Head of caudate nucleus (tissue), 42 donors: ENCODE data around the gene ANGPTL2.
A peak's percentile ranks its signal among the peaks of the same experiment; 100 is the strongest.

ENCODE experiments used
- DNase-seq, 42 donors: peaks; one replicate each; pipeline versions ENCODE4 v3.0.0 to v3.0.0-alpha.2; 2020 to 2021; ENCODE audit warnings: mixed read lengths in 7 of 42
- intact Hi-C: fragments of 100-400 bp; cut with DNase I; formaldehyde crosslinking; loops from one replicate; pipeline ENCODE4 v1.15.0; 2022

Gene ANGPTL2

DNA sequence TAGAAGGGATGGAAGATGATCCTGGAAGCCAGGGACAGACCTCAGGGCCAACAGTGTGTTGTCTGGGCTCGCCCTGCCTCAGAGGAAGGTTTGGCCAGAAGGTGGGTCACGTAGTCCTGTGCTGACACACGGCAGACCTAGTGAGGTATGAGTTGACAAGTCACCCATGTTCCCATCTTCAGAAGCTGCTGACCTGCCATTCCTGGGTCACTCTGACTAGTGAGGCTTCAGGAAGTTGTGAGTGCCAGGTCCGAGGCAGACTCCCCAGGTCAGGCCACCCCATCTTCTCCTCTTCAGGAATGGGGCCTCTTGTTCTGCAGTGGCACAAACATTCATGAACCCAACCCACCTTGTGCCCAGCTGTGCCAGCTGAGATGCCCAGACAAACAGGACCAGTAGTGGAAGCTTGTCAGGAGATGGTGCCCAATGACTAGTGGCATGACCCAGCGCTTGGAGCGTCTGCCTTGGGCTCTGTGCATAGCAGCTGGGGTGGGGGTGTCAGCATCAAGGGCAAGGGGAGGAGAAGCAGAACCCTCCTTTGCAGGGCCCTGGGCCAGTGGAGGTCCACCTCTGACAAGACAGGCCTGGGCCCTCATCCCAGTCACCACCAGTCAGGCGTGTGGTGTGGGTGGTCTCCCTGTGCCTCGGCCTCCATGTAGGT lies 16.8 kb upstream of the ANGPTL2 start:
- intact Hi-C loops, result no loop called here
- peak in 7 of 42 donors; percentile 1 to 39 (median 23) for DNase-seq

DNA sequence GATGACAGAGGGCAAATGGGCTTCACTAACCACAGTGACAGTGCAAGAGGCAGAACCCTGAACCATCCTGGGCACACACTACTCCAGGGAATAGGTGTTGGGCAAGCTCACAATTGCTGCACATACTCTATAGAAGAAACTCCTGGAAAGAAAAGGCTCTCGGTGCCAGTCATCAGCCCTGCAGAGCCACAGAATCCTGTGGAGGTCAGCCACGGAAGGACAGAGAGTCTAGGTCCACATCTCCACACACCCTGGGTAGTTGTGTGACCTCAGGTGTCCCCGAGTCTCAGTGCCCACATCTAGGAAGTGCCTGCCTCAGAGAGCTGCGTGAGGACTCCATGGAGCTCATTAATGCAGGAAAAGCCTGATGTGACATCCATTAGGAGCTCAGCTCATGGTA lies 16.0 kb upstream of the ANGPTL2 start:
- intact Hi-C loops, result no loop called here
- peak in 5 of 42 donors; percentile 1 to 37 (median 15) for DNase-seq

DNA sequence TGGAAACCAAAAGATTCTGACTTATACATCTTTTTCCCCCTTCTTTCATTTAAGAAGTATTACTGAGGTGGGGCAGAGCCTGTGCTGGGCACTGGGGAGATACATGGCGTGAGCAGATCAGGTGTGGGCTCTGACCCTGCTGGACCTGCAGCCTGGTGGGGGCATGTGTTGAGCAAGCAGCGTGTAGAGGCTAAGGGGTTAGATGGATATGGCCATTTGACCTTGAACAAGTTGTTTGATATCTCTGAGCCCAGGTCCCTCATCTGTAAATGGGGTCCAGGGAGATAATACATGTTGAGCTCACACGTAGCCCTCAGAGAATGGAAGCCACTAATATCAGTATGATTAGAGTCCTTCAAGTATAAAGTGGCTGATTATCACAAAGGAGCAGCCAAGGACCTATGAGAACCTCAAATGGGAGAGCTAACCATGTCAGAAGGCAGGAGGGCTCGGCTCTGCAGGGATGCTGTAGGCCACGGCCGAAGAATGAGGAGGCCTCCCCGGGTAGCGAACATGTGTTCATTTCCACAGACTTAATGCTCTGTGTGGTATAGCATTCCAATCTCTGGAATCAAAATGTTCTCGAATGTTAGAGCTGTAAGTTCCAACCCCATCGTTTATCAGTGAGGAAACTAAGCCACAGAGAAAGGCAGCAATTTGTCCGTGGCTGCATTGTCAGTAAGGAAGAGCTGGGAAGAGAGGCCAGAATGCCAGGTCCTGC lies 15.4 kb upstream of the ANGPTL2 start:
- DNase-seq, result peak in 8 of 42 donors; percentile 1 to 41 (median 15)
- intact Hi-C loops, result no loop called here

GRCh38 chr9:127136880-127137639 lies 14.6 kb upstream of the ANGPTL2 start:
- peak in 8 of 42 donors; percentile 1 to 40 (median 13) for DNase-seq
- intact Hi-C loops, result no loop called here

DNA sequence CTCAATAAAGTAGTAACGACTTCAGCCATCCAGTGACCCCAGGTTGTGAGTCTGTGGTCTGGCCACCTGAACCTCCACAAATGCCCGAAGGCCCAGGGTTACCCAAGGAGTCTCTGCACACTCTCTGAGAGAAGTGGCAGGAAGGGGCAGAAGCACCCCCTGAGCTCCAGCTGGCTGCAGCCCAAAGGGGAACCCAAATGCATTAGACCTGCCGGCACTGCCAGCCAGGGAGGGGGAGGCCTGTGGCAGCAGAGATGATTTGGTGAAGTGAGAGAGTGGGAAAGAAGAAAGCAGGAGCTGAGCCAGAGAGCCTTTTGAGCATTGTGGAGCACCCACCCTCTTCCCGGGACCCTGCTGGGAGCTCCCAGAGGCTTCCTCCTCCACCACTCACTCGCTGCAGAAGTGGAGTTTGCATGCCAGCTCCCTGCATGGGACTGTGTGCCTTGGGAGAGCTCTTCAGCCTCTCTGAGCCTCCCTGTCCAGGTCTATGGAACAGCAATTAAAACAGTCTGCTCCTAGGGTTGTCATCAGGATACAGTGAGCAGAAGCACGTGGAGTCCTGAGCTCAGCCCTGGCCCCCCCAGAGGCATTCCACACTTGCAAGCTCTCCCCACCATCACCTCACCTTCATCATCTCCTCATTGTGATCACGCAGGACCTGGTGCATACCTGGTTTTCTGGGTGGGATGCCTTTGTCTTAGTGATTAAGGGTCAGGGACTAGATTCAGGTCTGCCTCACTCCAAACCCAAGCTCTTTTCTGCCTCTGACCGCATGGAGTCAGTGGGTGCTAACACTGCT lies 13.8 kb upstream of the ANGPTL2 start:
- intact Hi-C loops, result no loop called here
- peak in 7 of 42 donors; percentile 1 to 39 (median 17) for DNase-seq

GRCh38 chr9:127135056-127135745 lies 12.8 kb upstream of the ANGPTL2 start:
- peak in 6 of 42 donors; percentile 1 to 41 (median 18) for DNase-seq
- intact Hi-C loops, result no loop called here

DNA sequence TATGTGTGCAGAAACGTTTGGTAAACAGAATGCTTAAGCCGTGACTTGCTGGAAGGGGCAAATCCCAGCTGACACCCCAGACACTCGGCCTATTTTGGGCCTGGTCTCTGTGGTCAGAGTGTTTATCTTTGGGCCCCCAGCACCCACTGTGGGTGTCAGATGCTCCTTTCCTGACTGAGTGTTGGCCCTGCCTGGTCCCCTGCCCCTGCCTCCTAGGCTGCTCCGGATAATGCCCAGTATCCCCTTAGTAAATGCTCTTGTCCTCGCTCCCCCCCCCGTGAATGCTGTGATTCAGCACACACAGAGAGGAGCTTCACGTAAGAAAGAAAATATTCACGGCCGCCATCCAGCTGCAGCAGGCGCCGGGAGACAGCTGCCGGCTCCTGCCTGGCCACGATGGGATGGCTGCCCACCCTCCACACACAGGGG lies 11.3 kb upstream of the ANGPTL2 start:
- intact Hi-C loops, result no loop called here
- DNase-seq, result peak; percentile 65 to 94 (median 84)

- intact Hi-C loops, result no loop called here
- peak in 23 of 42 donors; percentile 25 to 74 (median 56) for DNase-seq
Measured at GRCh38 chr9:127132921-127133647, 10.6 kb upstream of the ANGPTL2 start.

- DNase-seq, result peak in 7 of 42 donors; percentile 9 to 43 (median 30)
- intact Hi-C loops, result no loop called here
Measured at GRCh38 chr9:127132375-127132774, 9.9 kb upstream of the ANGPTL2 start.

GRCh38 chr9:127131871-127132270 lies 9.4 kb upstream of the ANGPTL2 start:
- intact Hi-C loops, result no loop called here
- peak in 3 of 42 donors; percentile 10 to 35 (median 26) for DNase-seq

DNA sequence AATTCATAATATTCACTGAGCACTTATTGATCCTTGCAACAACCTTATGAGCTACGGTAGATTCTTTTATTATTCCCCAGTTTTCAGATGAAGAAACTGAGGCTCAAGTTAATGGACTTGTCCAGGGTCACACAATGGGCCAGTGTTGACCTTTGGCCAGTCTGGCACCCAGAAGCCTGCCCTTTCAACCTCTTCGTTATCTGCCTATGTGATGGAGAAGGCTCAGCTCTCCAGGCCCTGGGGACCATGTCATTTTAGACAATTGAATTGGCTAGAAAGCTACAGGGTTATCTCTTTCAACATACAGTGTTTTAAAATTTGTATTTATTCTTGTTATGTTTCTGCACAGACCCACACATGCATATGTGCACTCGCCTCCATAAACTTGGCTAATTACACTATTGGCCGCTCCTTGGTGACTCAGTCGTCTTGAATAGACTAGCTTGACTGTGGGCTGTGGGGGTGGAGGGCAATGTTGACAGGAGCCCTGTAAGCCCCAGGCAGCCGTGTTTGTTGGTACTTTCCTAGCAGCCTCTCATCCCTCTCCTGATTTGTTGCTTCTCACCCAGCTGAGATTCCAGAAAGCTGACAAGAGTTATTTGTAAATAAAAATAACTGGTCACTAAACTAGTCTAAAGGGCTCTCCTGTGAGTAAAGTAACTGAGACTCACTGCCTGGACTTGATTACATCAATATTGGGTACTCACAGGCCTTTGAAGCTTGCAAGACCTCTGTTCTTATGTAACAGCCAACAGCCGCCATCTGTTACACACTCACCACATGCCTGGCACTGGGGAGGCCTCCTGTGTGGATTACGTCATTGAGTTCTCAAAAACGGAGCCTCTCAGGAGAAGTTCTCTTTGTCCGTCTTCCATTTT lies 8.5 kb upstream of the ANGPTL2 start:
- intact Hi-C loops, result no loop called here
- peak in 21 of 42 donors; percentile 22 to 81 (median 57) for DNase-seq

GRCh38 chr9:127130235-127130634 lies 7.8 kb upstream of the ANGPTL2 start:
- intact Hi-C loops, result no loop called here
- peak in 1 of 42 donors; percentile 4 for DNase-seq

DNA sequence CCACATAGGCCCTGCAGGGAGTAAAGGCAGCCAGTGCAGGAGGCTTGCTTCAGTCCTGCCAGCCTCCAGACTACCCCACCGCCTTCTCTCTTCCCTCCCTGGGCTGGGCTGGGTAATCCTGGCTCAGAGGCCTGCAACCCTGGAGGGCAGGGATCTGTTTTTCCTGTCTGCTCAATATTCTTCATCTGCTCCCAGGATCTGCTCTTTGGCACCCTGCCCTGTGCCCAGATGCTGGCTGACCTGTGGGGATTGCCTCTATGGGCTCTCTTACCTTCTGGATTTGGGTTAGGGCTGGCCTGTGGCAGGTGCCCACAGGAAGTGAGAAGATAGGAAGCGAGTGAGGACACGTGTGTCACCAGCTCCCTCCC lies 7.3 kb upstream of the ANGPTL2 start:
- intact Hi-C loops, result no loop called here

GRCh38 chr9:127129073-127129717 lies 6.8 kb upstream of the ANGPTL2 start:
- intact Hi-C loops, result no loop called here
- DNase-seq, result peak in 2 of 42 donors; percentile 1 to 6

More for the DNA sequence above, 7.3 kb upstream of the ANGPTL2 start:
- DNase-seq, result peak in 3 of 42 donors; percentile 27 to 41 (median 36)

GRCh38 chr9:127128341-127129072 lies 6.1 kb upstream of the ANGPTL2 start:
- DNase-seq, result peak in 34 of 42 donors; percentile 37 to 89 (median 64)

More at GRCh38 chr9:127128341-127129072, 6.1 kb upstream of the ANGPTL2 start:
- intact Hi-C loops, result no loop called here
